Lower lobe of right lung (tissue), 2 donors: ENCODE data around the gene KCNG2. TPM values are rescaled to one million over a fixed set of nuclear protein-coding genes. Genes with fewer than 3 reads are reported as not detected.
"Not testable (repeated sequence)": the region's sequence is repeated elsewhere in the genome, so short reads cannot be mapped to it uniquely, and the experiment has no call there.

Experiments used
- ATAC-seq, 2 donors: fragments of 200-7000 bp; cut with Tn5 transposase; one replicate each; pipeline ENCODE4 v1.9.1; 2020 to 2022; ENCODE audit warnings: mild to moderate bottlenecking in 2 of 2, moderate library complexity in 2 of 2
- DNase-seq: peaks from one replicate; pipeline ENCODE4 v3.0.0-alpha.2; 2020
- H3K27ac ChIP-seq: fragments of 200-600 bp; one replicate; pipeline ENCODE4 v1.8.0; 2022
- H3K27me3 ChIP-seq: fragments of 200-600 bp; one replicate; pipeline ENCODE4 v1.8.0; 2022; ENCODE audit warnings: low read depth
- H3K36me3 ChIP-seq: fragments of 200-600 bp; one replicate; pipeline ENCODE4 v1.8.0; 2022; ENCODE audit warnings: mild to moderate bottlenecking
- H3K4me1 ChIP-seq: fragments of 200-600 bp; one replicate; pipeline ENCODE4 v1.8.0; 2022
- H3K4me3 ChIP-seq: fragments of 200-600 bp; one replicate; pipeline ENCODE4 v1.8.0; 2022; ENCODE audit warnings: mild to moderate bottlenecking
- H3K9me3 ChIP-seq: fragments of 200-600 bp; one replicate; pipeline ENCODE4 v1.8.0; 2022
- intact Hi-C: fragments of 100-400 bp; cut with DNase I; formaldehyde crosslinking; loops from one replicate; pipeline ENCODE4 v1.11.0; 2022
- long read RNA-seq: library from polyadenylated mRNA; unstranded; transcript quantifications from one replicate; pipeline ENCODE4 v2.0.0, GENCODE V29; 2021
- total RNA-seq: library from RNA; stranded (reverse); fragmentation: NEBNext Ultra II Directional; extraction: Animal tissue kit (Norgen Biotek cat#: 25700); gene quantifications from one replicate; pipeline ENCODE4 v1.2.1, GENCODE V29; 2021
- TF ChIP-seq, protein P1 (sequence below): fragments of 200-600 bp; IDR thresholded peaks from one replicate; pipeline ENCODE4 v1.8.0; 2022; ENCODE audit warnings: antibody characterized with exemption, mild to moderate bottlenecking
- donor health status: DM: no; HTN: yes; CAD: no; lungs with severe emphysema.

KCNG2 gene, protein sequence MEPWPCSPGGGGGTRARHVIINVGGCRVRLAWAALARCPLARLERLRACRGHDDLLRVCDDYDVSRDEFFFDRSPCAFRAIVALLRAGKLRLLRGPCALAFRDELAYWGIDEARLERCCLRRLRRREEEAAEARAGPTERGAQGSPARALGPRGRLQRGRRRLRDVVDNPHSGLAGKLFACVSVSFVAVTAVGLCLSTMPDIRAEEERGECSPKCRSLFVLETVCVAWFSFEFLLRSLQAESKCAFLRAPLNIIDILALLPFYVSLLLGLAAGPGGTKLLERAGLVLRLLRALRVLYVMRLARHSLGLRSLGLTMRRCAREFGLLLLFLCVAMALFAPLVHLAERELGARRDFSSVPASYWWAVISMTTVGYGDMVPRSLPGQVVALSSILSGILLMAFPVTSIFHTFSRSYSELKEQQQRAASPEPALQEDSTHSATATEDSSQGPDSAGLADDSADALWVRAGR
- total RNA-seq = 0.50 TPM
- long read RNA-seq = 0 reads

DNA sequence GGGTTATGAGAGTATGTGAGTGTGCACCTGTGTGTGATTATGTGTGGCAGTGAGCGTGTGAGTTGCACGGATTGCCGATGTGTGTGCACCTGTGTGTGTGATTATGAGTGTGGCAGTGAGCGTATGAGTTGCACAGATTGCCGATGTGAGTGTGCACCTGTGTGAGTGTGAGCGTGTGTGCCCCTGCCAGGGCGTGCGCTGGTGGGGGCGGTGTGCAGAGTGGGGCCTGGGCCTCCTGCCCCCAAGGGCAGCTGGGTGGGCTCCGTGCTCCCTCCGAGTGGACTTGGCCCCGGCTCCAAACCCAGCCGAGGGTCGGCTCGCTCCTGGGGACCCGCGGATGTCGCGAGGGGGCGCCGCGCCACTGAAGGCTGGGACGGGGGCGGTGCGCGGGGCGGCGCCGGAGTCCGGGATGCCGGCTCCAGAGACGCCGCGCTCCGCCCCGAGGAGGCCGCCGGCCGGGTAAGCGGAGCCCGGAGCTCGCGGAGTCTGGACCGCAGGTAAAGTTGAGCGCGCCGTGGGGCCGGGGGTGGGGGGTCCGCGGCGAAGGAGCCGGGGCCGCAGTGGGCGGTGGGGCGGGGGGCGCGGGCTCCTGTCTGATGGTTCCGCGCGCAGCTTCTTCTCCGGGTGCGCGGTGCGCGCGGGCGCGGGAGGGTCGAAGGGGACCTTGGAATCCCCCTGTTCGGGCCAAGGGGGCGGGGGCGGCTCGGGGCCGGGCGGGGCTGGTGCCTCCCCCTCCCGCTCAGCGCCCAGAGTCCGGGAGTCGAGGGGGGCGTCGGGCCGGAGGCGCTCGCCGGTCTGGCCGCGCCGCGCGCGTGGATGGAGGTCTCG, at the start of gene KCNG2:
Gene KCNG2, plus strand, starts transcription at position 421 of the 828 bp plus-strand sequence. CDS start 65,730 bp downstream, outside the sequence.
- TF ChIP-seq, protein P1, sequence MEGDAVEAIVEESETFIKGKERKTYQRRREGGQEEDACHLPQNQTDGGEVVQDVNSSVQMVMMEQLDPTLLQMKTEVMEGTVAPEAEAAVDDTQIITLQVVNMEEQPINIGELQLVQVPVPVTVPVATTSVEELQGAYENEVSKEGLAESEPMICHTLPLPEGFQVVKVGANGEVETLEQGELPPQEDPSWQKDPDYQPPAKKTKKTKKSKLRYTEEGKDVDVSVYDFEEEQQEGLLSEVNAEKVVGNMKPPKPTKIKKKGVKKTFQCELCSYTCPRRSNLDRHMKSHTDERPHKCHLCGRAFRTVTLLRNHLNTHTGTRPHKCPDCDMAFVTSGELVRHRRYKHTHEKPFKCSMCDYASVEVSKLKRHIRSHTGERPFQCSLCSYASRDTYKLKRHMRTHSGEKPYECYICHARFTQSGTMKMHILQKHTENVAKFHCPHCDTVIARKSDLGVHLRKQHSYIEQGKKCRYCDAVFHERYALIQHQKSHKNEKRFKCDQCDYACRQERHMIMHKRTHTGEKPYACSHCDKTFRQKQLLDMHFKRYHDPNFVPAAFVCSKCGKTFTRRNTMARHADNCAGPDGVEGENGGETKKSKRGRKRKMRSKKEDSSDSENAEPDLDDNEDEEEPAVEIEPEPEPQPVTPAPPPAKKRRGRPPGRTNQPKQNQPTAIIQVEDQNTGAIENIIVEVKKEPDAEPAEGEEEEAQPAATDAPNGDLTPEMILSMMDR = no peak
- Histone ChIP-seq H3K9me3 (no peaks in the 10 kb centered on the region), H3K4me1 (peaks cover 13% of the 10 kb centered on the region), H3K36me3 (no peaks in the 10 kb centered on the region), H3K27ac (no peak within 1 kb of the TSS), H3K4me3 (peak within 1 kb of the TSS; percentile 37), H3K27me3 (peaks cover 55% of the 10 kb centered on the region)
- no peak for DNase-seq
- peak; percentile 40 to 66 for ATAC-seq
- intact Hi-C loops = no loop called here

DNA sequence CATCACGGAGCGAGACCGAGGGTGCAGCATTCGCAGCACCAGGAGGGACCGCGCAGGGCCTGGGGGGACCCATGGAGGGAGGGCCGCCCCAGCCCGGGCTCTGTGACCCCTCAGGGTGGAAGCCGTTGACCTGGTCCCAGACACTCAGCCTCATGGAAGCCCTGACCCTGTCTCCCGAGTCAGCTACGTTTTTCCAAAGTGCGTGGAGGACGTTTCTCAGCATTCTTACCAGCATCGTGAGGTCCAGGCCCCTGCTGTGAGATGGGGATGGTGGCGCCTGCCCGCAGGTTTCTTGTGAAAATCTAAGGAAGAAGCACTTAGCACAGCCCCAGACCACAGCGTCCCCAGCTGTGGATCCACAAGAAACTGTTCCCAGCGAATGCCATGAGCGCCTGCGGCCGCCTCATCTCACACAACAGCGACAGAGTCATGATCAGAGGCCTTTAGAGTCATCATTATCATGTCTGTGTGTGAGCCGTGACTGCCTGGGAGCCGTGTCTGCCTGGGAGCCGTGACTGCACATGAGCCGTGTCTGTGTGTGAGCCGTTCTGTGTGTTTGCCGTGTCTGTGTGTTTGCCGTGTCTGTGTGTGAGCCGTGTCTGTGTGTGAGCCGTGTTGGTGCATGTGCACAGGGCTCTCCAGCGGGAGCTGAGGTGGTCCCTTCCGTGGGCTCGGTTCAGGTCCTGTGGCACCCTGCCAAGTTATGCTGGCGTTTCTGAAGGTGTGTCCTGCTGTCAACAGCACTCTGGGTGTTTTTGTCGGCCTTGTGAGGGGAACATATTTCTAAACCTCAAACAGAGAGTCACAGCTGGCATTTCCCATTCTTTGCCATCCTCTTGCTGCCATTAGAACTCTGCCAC, 49.2 kb upstream of the KCNG2 start:
- Histone ChIP-seq H3K36me3 (peaks cover 51% of the 10 kb centered on the region), H3K9me3 (no peaks in the 10 kb centered on the region), H3K27me3 (no peaks in the 10 kb centered on the region), H3K27ac (no peak overlapping the region), H3K4me1 (no peaks in the 10 kb centered on the region), H3K4me3 (no peak overlapping the region)
- TF ChIP-seq, protein P1 = no peak
- ATAC-seq (no peak), DNase-seq (no peak)
- intact Hi-C loops = no loop called here

DNA sequence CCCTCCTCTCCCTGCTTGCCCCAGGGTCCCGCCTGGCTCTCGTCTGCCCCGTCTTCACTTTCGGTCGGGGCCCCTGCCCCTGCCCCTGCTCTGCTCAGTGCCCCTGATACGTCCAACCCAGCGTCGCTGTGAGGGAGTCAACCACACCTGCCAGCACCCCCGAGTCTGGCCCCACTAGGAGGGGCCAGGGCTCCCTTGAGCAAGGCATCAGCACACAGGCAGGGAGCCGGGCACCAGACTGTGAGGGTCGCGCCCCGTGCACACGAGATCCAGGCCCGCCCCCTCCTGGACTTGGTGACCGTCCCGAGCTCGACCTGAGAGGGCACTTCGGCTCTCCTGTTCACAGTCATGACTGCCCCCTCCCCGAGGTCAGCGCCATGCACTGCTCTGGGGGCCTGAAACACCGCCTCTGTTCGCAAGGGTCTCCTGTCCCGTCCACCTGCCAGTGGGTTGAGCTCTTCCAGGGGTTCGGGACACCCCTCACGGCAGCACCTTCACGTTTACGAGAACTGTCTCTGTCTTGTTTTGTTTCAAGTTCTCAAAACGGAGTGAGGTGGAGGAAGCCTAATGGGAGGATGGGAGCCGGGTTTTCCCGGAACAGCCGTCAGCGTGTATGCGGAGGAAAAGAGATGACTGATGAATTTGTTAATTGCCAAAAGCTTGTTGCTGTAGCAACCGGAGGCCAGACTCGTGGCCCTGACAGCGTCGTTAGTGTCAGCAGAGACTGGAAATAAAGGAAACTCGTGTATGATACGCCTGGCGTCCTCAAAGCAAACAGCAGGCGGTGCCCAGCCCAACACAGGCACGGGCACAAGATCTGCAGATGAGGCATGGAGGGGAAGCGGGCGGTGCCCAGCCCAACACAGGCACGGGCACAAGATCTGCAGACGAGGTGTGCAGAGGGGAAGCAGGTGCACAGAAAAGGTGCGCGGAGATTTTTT, 48.2 kb upstream of the KCNG2 start:
- no peaks in the 10 kb centered on the region for H3K9me3 ChIP-seq
- intact Hi-C loops = no loop called here
- H3K4me3 ChIP-seq = no peak overlapping the region
- H3K36me3 ChIP-seq = peaks cover 53% of the 10 kb centered on the region
- H3K27ac ChIP-seq = no peak overlapping the region
- DNase-seq (no peak), ATAC-seq (peak in 1 of 2 donors; percentile 28)
- TF ChIP-seq, protein P1 = no peak
- H3K4me1 ChIP-seq = no peaks in the 10 kb centered on the region
- no peaks in the 10 kb centered on the region for H3K27me3 ChIP-seq

DNA sequence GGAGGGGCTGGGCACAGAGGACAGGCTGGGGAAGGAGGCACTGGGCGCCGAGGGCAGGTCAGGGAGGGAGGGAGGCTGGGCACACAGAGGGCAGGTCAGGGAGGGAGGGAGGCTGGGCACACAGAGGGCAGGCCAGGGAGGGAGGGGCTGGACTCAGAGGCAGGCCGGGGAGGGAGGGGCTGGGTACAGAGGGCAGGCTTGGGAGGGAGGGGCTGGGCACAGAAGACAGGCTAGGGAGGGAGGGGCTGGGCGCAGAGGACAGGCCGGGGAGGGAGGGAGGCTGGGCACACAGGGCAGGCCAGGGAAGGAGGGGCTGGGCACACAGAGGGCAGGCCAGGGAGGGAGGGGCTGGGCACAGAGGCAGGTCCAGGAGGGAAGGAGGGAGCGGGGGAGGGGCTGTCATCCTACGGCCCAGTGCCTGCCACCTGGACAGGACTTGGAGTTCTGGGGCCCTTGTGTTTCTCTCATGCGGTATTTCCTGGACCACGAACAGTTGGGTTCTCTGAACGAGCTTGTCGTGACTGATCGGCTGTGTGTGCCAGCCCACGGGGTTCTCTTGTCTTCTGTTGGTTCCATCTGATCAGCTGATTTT, 46.7 kb upstream of the KCNG2 start:
- peaks cover 67% of the 10 kb centered on the region for H3K36me3 ChIP-seq
- TF ChIP-seq, protein P1 = no peak
- H3K27ac ChIP-seq = no peak overlapping the region
- peak; percentile 43 to 53 for ATAC-seq
- no peak overlapping the region for H3K4me3 ChIP-seq
- H3K27me3 ChIP-seq = no peaks in the 10 kb centered on the region
- H3K9me3 ChIP-seq = no peaks in the 10 kb centered on the region
- DNase-seq = no peak
- intact Hi-C loops = no loop called here
- H3K4me1 ChIP-seq = no peaks in the 10 kb centered on the region

DNA sequence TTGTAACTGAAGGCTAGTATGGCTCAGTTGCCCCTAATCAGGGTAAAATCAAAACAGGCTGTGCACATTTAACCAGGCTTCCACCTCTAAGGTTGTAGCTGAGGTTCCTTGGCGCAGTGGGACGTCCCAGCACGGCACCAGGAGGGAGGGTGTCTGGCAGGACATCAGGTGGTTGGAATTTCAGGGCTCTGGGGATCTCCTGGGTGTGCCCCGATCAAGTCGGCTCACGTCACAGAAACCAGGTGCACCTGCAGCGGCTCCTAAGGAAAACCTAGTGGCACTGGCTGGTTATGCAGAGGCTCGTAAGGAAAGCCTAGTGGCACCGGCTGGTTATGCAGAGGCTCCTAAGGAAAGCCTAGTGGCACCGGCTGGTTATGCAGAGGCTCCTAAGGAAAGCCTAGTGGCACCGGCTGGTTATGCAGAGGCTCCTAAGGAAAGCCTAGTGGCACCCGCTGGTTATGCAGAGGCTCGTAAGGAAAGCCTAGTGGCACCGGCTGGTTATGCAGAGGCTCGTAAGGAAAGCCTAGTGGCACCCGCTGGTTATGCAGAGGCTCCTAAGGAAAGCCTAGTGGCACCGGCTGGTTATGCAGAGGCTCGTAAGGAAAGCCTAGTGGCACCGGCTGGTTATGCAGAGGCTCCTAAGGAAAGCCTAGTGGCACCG, 45.7 kb upstream of the KCNG2 start:
- intact Hi-C loops, H3K9me3 ChIP-seq, H3K27me3 ChIP-seq, H3K4me1 ChIP-seq, DNase-seq, H3K27ac ChIP-seq, ATAC-seq, H3K4me3 ChIP-seq: not testable (repeated sequence)
- peaks cover 63% of the 10 kb centered on the region for H3K36me3 ChIP-seq

DNA sequence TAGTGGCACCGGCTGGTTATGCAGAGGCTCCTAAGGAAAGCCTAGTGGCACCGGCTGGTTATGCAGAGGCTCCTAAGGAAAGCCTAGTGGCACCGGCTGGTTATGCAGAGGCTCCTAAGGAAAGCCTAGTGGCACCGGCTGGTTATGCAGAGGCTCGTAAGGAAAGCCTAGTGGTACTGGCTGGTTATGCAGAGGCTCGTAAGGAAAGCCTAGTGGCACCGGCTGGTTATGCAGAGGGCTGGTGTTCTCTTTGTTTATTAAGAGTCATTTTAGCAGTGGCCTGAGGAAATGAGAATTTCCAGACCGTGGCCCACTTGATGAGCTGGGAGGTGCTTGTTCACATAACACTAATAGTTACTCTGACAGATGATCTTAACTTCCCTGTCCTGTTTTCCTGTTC, 44.8 kb upstream of the KCNG2 start:
- DNase-seq, H3K4me3 ChIP-seq, H3K9me3 ChIP-seq, H3K27me3 ChIP-seq, H3K27ac ChIP-seq, intact Hi-C loops, ATAC-seq, H3K4me1 ChIP-seq: not testable (repeated sequence)
- peaks cover 54% of the 10 kb centered on the region for H3K36me3 ChIP-seq
